IPS-20b (cell line): ENCODE measurements around the gene PEX5L.

Experiments
- H3K27ac ChIP-seq: one replicate; pipeline ENCODE4 v1.5.1; 2013; ENCODE audit warnings: low read length
- H3K27me3 ChIP-seq: 2 replicates; pipeline ENCODE4 v1.6.1; 2013; ENCODE audit warnings: mild to moderate bottlenecking, low read length, inconsistent platforms; ENCODE audit not compliant: insufficient read depth
- H3K36me3 ChIP-seq: 2 replicates; pipeline ENCODE4 v1.6.1; 2013; ENCODE audit warnings: low read depth, mild to moderate bottlenecking, inconsistent platforms, low read length, moderate library complexity; ENCODE audit not compliant: insufficient read depth
- H3K4me1 ChIP-seq: 2 replicates; pipeline ENCODE4 v1.6.1; 2013; ENCODE audit warnings: mild to moderate bottlenecking, control low read depth, inconsistent platforms, low read length, moderate library complexity; ENCODE audit not compliant: insufficient read depth
- H3K4me3 ChIP-seq: 2 replicates; pipeline ENCODE4 v1.5.1; 2013; ENCODE audit warnings: mild to moderate bottlenecking, low read length, inconsistent platforms
- H3K9ac ChIP-seq: 2 replicates; pipeline ENCODE4 v1.6.1; 2013; ENCODE audit warnings: low read depth, mild to moderate bottlenecking, inconsistent platforms, low read length, moderate library complexity
- H3K9me3 ChIP-seq: 2 replicates; pipeline ENCODE4 v1.6.1; 2013; ENCODE audit warnings: mild to moderate bottlenecking, low read depth, low read length, inconsistent platforms; ENCODE audit not compliant: insufficient read depth

Gene PEX5L

DNA sequence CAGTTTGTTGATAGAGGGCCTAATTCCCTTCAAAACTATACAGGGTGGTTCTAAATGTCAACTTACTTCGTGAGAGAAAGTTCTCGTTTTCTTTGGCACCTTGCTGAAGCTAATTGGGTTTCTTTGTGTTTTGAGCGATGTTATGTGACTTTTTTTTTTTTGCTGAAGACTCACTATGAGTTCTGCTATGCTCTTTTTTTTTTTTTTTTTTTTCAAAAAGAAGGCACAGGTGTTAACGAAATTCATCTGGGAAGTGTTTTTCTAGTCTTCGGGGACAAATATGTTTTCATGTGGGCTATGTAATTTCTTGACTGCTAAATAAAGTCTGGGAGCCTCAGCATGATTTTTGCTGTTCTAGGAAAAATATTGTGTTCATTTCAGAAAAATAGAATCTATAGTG, 81.5 kb downstream of the PEX5L start:
- Histone ChIP-seq H3K9ac (no peak overlapping the region), H3K36me3 (no peaks in the 10 kb centered on the region), H3K9me3 (no peaks in the 10 kb centered on the region), H3K4me3 (no peak overlapping the region), H3K4me1 (peaks cover 7% of the 10 kb centered on the region), H3K27ac (no peak overlapping the region), H3K27me3 (no peaks in the 10 kb centered on the region)

GRCh38 chr3:179953993-179954870, 82.5 kb downstream of the PEX5L start:
- Histone ChIP-seq H3K9me3 (no peaks in the 10 kb centered on the region), H3K9ac (no peak overlapping the region), H3K4me1 (peaks cover 14% of the 10 kb centered on the region), H3K27ac (no peak overlapping the region), H3K4me3 (no peak overlapping the region), H3K36me3 (no peaks in the 10 kb centered on the region), H3K27me3 (no peaks in the 10 kb centered on the region)

DNA sequence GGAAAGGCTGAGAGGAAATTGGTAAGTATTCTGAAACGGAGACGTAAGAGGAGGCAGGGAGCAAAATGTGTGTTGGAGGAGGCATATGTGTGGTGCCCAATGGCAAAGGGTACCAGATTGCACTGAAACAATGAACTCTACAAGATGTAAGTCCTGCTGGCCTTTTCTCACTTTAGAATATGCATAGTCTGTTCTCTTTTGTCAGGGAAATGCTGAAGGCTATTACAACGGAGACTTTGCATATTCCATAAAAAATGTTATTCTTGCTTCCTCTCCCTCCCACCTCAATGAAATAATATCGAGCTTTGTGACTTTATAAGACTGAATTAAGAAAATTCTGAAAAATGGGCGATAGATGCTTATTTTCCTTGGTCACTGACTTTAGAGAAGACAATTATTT, 85.9 kb downstream of the PEX5L start:
- peaks cover 21% of the 10 kb centered on the region for H3K4me1 ChIP-seq
- H3K27me3 ChIP-seq: no peaks in the 10 kb centered on the region
- H3K27ac ChIP-seq: no peak overlapping the region

GRCh38 chr3:179949869-179950268, 86.9 kb downstream of the PEX5L start:
- H3K9me3 ChIP-seq: no peaks in the 10 kb centered on the region
- no peak overlapping the region for H3K9ac ChIP-seq
- no peaks in the 10 kb centered on the region for H3K27me3 ChIP-seq
- H3K27ac ChIP-seq: no peak overlapping the region
- no peak overlapping the region for H3K4me3 ChIP-seq
- H3K36me3 ChIP-seq: no peaks in the 10 kb centered on the region
- H3K4me1 ChIP-seq: peaks cover 21% of the 10 kb centered on the region

More for the DNA sequence above, 85.9 kb downstream of the PEX5L start:
- no peak overlapping the region for H3K9ac ChIP-seq
- no peaks in the 10 kb centered on the region for H3K36me3 ChIP-seq
- H3K4me3 ChIP-seq: no peak overlapping the region
- H3K9me3 ChIP-seq: no peaks in the 10 kb centered on the region

- Histone ChIP-seq H3K4me1 (peaks cover 21% of the 10 kb centered on the region), H3K27me3 (no peaks in the 10 kb centered on the region), H3K9me3 (no peaks in the 10 kb centered on the region), H3K9ac (no peak overlapping the region), H3K36me3 (no peaks in the 10 kb centered on the region), H3K4me3 (no peak overlapping the region), H3K27ac (no peak overlapping the region)
These were observed 87.3 kb downstream of the PEX5L start for GRCh38 chr3:179949412-179949811.

DNA sequence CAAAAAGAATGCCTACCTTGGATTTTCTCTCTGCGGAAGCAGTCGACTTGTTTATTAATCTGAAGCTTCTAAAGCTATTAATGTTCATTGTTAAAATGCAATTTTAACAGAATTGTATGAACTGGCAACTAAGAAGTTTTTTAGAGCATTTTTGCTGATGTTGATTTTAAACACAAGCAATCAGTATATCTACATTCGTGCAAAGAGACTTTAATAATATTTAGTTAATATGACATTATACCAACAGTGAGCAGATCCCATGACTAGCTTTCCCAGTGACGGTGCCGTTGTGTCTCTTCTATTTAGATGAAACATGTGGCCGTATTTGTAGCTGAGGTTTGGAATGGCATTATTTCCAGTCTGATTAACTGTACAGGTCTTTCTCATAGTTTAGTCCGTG, 88.0 kb downstream of the PEX5L start:
- Histone ChIP-seq H3K4me1 (peaks cover 21% of the 10 kb centered on the region), H3K36me3 (no peaks in the 10 kb centered on the region), H3K9me3 (no peaks in the 10 kb centered on the region), H3K9ac (no peak overlapping the region), H3K27ac (no peak overlapping the region), H3K27me3 (no peaks in the 10 kb centered on the region), H3K4me3 (no peak overlapping the region)

DNA sequence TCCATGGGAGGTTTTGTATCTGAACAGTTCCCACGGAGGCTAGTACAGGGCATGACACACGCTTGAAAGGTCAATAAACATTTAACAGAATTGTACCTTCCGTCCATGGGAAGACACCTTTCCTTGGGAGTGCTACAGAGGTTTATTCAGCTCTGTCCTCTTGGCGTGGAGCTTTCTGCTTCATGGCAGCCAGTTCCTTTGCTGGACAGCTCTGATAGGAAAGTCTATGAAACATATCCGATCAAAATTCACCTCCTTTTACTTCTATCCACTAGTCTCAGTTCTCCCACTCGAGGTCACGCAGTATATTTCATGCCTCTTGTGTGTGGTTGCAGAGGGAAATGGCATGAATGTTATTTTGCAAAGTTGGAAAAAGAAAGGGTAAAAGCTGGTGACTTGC, 91.2 kb downstream of the PEX5L start:
- H3K36me3 ChIP-seq: no peaks in the 10 kb centered on the region
- no peak overlapping the region for H3K27ac ChIP-seq
- H3K4me3 ChIP-seq: no peak overlapping the region
- no peaks in the 10 kb centered on the region for H3K9me3 ChIP-seq
- H3K27me3 ChIP-seq: no peaks in the 10 kb centered on the region
- H3K9ac ChIP-seq: no peak overlapping the region
- peaks cover 16% of the 10 kb centered on the region for H3K4me1 ChIP-seq

- no peaks in the 10 kb centered on the region; the same call in 1 of the 2 replicates for H3K4me1 ChIP-seq
- H3K27ac ChIP-seq: no peak overlapping the region
- no peaks in the 10 kb centered on the region for H3K27me3 ChIP-seq
These were observed 93.4 kb downstream of the PEX5L start for GRCh38 chr3:179943117-179943880.

DNA sequence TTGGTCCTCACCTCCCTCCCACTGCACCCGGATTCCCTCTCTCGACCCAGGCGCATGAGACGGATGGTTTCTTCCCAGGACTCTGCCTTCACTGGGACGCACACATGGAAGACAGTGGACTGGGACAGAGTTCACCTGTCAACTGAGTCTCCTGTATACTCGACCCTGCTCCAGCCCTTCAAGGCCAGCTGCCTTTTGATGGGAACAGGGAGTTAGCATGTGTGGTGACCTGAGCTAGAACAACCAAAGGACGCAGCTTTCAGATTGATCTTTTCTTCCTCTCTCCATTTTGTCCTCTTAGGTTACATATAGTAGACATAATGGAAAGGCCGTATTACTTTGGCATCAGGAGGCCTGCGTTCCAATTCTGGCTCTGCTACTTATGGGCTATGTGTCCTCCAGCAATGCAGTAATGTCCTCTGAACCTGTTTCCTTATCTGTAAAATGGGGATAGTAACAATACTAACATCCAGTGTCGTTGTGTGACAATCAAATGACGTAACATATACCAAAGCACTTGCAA, 94.1 kb downstream of the PEX5L start:
- H3K9me3 ChIP-seq: no peaks in the 10 kb centered on the region
- no peak overlapping the region for H3K27ac ChIP-seq
- H3K27me3 ChIP-seq: no peaks in the 10 kb centered on the region
- peak overlapping the region; percentile 63; the same call in 1 of the 2 replicates for H3K4me3 ChIP-seq
- H3K36me3 ChIP-seq: no peaks in the 10 kb centered on the region
- no peaks in the 10 kb centered on the region for H3K4me1 ChIP-seq
- no peak overlapping the region for H3K9ac ChIP-seq

More at GRCh38 chr3:179943117-179943880, 93.4 kb downstream of the PEX5L start:
- H3K36me3 ChIP-seq: no peaks in the 10 kb centered on the region
- no peak overlapping the region for H3K9ac ChIP-seq
- H3K9me3 ChIP-seq: no peaks in the 10 kb centered on the region
- no peak overlapping the region for H3K4me3 ChIP-seq

DNA sequence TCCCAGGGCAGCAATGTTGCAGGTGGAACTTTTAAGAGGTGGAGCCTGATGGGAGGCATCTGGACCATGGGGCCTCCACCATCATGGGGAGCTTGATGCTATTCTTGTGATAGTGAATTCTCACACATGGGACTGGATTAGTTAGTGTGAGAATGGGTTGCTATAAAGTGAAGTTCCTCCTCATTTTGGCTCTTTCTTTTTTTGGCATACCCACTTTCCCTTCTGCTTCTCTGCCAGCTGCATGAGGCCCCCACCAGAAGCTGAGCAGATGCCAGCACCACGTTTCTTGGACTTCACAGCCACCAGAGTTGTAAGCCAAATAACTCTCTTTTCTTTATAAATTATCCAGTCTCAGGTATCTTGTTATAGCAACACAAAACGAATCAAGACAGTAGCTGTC, 101.0 kb downstream of the PEX5L start:
- H3K9me3 ChIP-seq: no peaks in the 10 kb centered on the region
- H3K27me3 ChIP-seq: no peaks in the 10 kb centered on the region
- H3K9ac ChIP-seq: no peak overlapping the region
- no peak overlapping the region for H3K27ac ChIP-seq
- no peaks in the 10 kb centered on the region for H3K4me1 ChIP-seq
- H3K36me3 ChIP-seq: no peaks in the 10 kb centered on the region
- H3K4me3 ChIP-seq: no peak overlapping the region

GRCh38 chr3:179933914-179934313, 102.8 kb downstream of the PEX5L start:
- H3K27me3 ChIP-seq: no peaks in the 10 kb centered on the region
- no peaks in the 10 kb centered on the region for H3K4me1 ChIP-seq
- H3K27ac ChIP-seq: no peak overlapping the region
- H3K4me3 ChIP-seq: no peak overlapping the region
- H3K9me3 ChIP-seq: no peaks in the 10 kb centered on the region
- H3K9ac ChIP-seq: no peak overlapping the region
- no peaks in the 10 kb centered on the region for H3K36me3 ChIP-seq
